ENCODE measurements around the gene PTPRR.

GRCh38 chr12:70948976-70949336, 28.4 kb upstream of the PTPRR start:
- no peak for TF ChIP-seq CTCF (IDR thresholded peaks at IDR 0.05; ENCODE audit: low read depth, low read length, missing input control)
- no peak for TF ChIP-seq TAF1 (conservative IDR thresholded peaks at IDR 0.05)
- no peak for TF ChIP-seq JUND (IDR thresholded peaks at IDR 0.05)
- TF ChIP-seq REST (IDR thresholded peaks at IDR 0.05) = no peak
- TF ChIP-seq MAX (IDR thresholded peaks at IDR 0.05) = no peak
- TF ChIP-seq ZBTB33 (IDR thresholded peaks at IDR 0.05) = no peak
- TF ChIP-seq YY1 (IDR thresholded peaks at IDR 0.05) = no peak
- TF ChIP-seq EGR1 (IDR thresholded peaks at IDR 0.05; ENCODE audit: low read depth in 2 of 2) = no peak

All from liver (tissue), 3 donors.